HepG2 (cell line): ENCODE measurements around the gene SH3D19. TPM values are rescaled to one million over a fixed set of nuclear protein-coding genes. Genes with fewer than 3 reads are reported as not detected.

Source experiments
- ETV5 ChIP-seq: IDR thresholded peaks from 2 replicates; pipeline ENCODE4 v1.6.1; 2018; ENCODE audit warnings: missing biosample characterization, missing genetic modification reagents, inconsistent platforms, borderline replicate concordance
- FOSL2 ChIP-seq: sonication (generic); formaldehyde crosslinking; IDR thresholded peaks from 2 replicates; pipeline ENCODE4 v1.4.0; 2020; ENCODE audit warnings: missing genetic modification reagents
- FOXJ3 ChIP-seq: sonication (generic); formaldehyde crosslinking; IDR thresholded peaks from 2 replicates; pipeline ENCODE4 v1.4.0; 2020; ENCODE audit warnings: missing genetic modification reagents, mild to moderate bottlenecking, borderline replicate concordance
- KAT8 ChIP-seq: IDR thresholded peaks from 2 replicates; pipeline ENCODE4 v1.6.1; 2016; ENCODE audit warnings: missing genetic modification reagents, missing compliant biosample characterization
- NFE2 ChIP-seq: sonication (generic); formaldehyde crosslinking; IDR thresholded peaks from 2 replicates; pipeline ENCODE4 v1.4.0; 2020; ENCODE audit warnings: missing genetic modification reagents
- RXRA ChIP-seq: sonication (generic); formaldehyde crosslinking; IDR thresholded peaks from 2 replicates; pipeline ENCODE4 v1.5.1; 2020; ENCODE audit warnings: missing genetic modification reagents
- SIX1 ChIP-seq: sonication (generic); formaldehyde crosslinking; IDR thresholded peaks from 2 replicates; pipeline ENCODE4 v1.4.0; 2020; ENCODE audit warnings: missing genetic modification reagents, borderline replicate concordance
- SKI ChIP-seq: fragments of 450-650 bp; IDR thresholded peaks from one replicate; pipeline ENCODE4 v1.6.1; 2018; ENCODE audit warnings: mild to moderate bottlenecking; ENCODE audit not compliant: partially characterized antibody
- SOX5 ChIP-seq: IDR thresholded peaks from 2 replicates; pipeline ENCODE4 v1.6.1; 2016; ENCODE audit warnings: borderline replicate concordance
- ZBTB26 ChIP-seq: IDR thresholded peaks from 2 replicates; pipeline ENCODE4 v1.6.1; 2016; ENCODE audit warnings: missing compliant biosample characterization, missing genetic modification reagents, borderline replicate concordance
- ZBTB33 ChIP-seq: sonication (generic); formaldehyde crosslinking; IDR thresholded peaks from 2 replicates; pipeline ENCODE4 v1.4.0; 2020; ENCODE audit warnings: missing genetic modification reagents
- ZBTB7B ChIP-seq: sonication (generic); formaldehyde crosslinking; IDR thresholded peaks from 2 replicates; pipeline ENCODE4 v1.4.0; 2020; ENCODE audit warnings: missing genetic modification reagents
- ZFP36 ChIP-seq: fragments of 150-350 bp; IDR thresholded peaks from 2 replicates; pipeline ENCODE4 v1.6.1; 2018; ENCODE audit warnings: borderline replicate concordance, low read length, low read depth; ENCODE audit not compliant: partially characterized antibody
- ZHX1 ChIP-seq: sonication (generic); formaldehyde crosslinking; IDR thresholded peaks from 2 replicates; pipeline ENCODE4 v1.8.1; 2022; ENCODE audit warnings: low read depth, mild to moderate bottlenecking, missing genetic modification reagents
- ZNF17 ChIP-seq: sonication (generic); formaldehyde crosslinking; IDR thresholded peaks from 2 replicates; pipeline ENCODE4 v1.5.0; 2020; ENCODE audit warnings: mild to moderate bottlenecking, missing genetic modification reagents
- ZNF280B ChIP-seq: sonication (generic); formaldehyde crosslinking; IDR thresholded peaks from 2 replicates; pipeline ENCODE4 v1.5.0; 2020; ENCODE audit warnings: missing genetic modification reagents, mild to moderate bottlenecking, borderline replicate concordance
- ZNF446 ChIP-seq: sonication (generic); formaldehyde crosslinking; IDR thresholded peaks from 2 replicates; pipeline ENCODE4 v1.5.0; 2020; ENCODE audit warnings: mild to moderate bottlenecking, missing genetic modification reagents
- ZNF883 ChIP-seq: sonication (generic); formaldehyde crosslinking; IDR thresholded peaks from 2 replicates; pipeline ENCODE4 v1.5.1; 2020; ENCODE audit warnings: mild to moderate bottlenecking, missing genetic modification reagents; ENCODE audit errors: not compliant biosample characterization
- polyA plus RNA-seq, 8 experiments: library from polyadenylated mRNA; depleted of rRNA in 3 of 8; stranded (reverse) in 7 of 8; unstranded in 1 of 8; fragments of >200 nt; fragmentation: Illumina TruSeq in 4 of 8; extraction: Trizol in 4 of 8; gene quantifications; 2 replicates each; pipeline versions ENCODE4 v1.2.1 to v1.2.3, GENCODE V29; 2011 to 2016; ENCODE audit warnings: low read depth in 4 of 8, missing spikeins in 1 of 8, mixed read lengths in 1 of 8; ENCODE audit not compliant: insufficient read depth in 1 of 8
- total RNA-seq, 5 experiments: library from RNA; depleted of rRNA; stranded (reverse); fragments of >200 nt; fragmentation: Illumina TruSeq; extraction: Trizol; gene quantifications; 2 replicates each; pipeline ENCODE4 v1.2.3, GENCODE V29; 2016; ENCODE audit warnings: low read depth in 1 of 5

The SH3D19 gene
- total and polyA plus RNA-seq, 2 of the 13 experiments (the other 11 are each of a cell fraction or from before 2014, with no cell fraction given), result 31.2 to 38.0 TPM

- peak; percentile 39; the same call in 1 of the 2 replicates for TF ChIP-seq FOSL2 (CRISPR knock-in tag)
- peak; percentile 49; the same call in 1 of the 2 replicates for TF ChIP-seq SIX1 (CRISPR knock-in tag)
- peak; percentile 51; the same call in 1 of the 2 replicates for TF ChIP-seq FOXJ3 (CRISPR knock-in tag)
- TF ChIP-seq SKI, result peak; percentile 44
- TF ChIP-seq RXRA (CRISPR knock-in tag), result peak; percentile 56; the same call in 1 of the 2 replicates
- no peak for TF ChIP-seq ZNF280B
- TF ChIP-seq ZNF446 (CRISPR knock-in tag), result no peak
- TF ChIP-seq ETV5 (CRISPR knock-in tag), result peak; percentile 28; the same call in 1 of the 2 replicates
- no peak for TF ChIP-seq ZNF883
- peak; percentile 63; the same call in 1 of the 2 replicates for TF ChIP-seq SOX5 (CRISPR knock-in tag)
- TF ChIP-seq ZBTB33 (CRISPR knock-in tag), result peak; percentile 44; the same call in 1 of the 2 replicates
- peak; percentile 56; the same call in 1 of the 2 replicates for TF ChIP-seq KAT8 (CRISPR knock-in tag)
- TF ChIP-seq ZFP36, result no peak
- 0 out of 2 replicates have a peak, but pooled peaks have one; percentile 44 for TF ChIP-seq ZBTB7B
- TF ChIP-seq NFE2 (CRISPR knock-in tag), result no peak
- TF ChIP-seq ZNF17 (CRISPR knock-in tag), result no peak
- TF ChIP-seq ZBTB26, result peak; percentile 81; the same call in 1 of the 2 replicates
- 0 out of 2 replicates have a peak, but pooled peaks have one; percentile 57 for TF ChIP-seq ZHX1 (CRISPR knock-in tag)
Measured at GRCh38 chr4:151094290-151094751, 231.1 kb downstream of the SH3D19 start (continued).
